GM12891 (cell line): ENCODE results near the gene SVOPL.

ENCODE experiments used
- POLR2A ChIP-seq: IDR thresholded peaks from 2 replicates; pipeline ENCODE4 v1.6.1; 2011; ENCODE audit warnings: low read depth, low read length, control low read depth
- POLR2AphosphoS5 ChIP-seq: IDR thresholded peaks from 2 replicates; pipeline ENCODE4 v1.6.1; 2011; ENCODE audit warnings: low read depth, low read length, control low read depth
- SPI1 ChIP-seq: IDR thresholded peaks from 2 replicates; pipeline ENCODE4 v1.6.1; 2011; ENCODE audit warnings: low read depth, low read length, control low read depth
- TAF1 ChIP-seq: IDR thresholded peaks from 2 replicates; pipeline ENCODE4 v1.6.1; 2011; ENCODE audit warnings: low read depth, low read length, control low read depth

- TF ChIP-seq POLR2A (no peak), TAF1 (no peak), POLR2AphosphoS5 (no peak), SPI1 (no peak)
These were observed 131.7 kb downstream of the SVOPL start for GRCh38 chr7:138569418-138569817.
